HG03064 (cell line): ENCODE measurements around the gene NAALADL2.
"Not testable (repeated sequence)": the region's sequence is repeated elsewhere in the genome, so short reads cannot be mapped to it uniquely, and the experiment has no call there.

Experiments
- ATAC-seq: cut with Tn5 transposase; IDR thresholded peaks from one replicate; pipeline ENCODE4 v1.9.1; 2021; ENCODE audit warnings: low read depth; ENCODE audit not compliant: unreplicated experiment

Gene NAALADL2

GRCh38 chr3:175612487-175613196 is 753.5 kb downstream of the NAALADL2 start:
- ATAC-seq: no peak

- not testable (repeated sequence) for ATAC-seq
Observed at GRCh38 chr3:175614107-175614506, 755.0 kb downstream of the NAALADL2 start.

GRCh38 chr3:175617247-175617646 is 758.1 kb downstream of the NAALADL2 start:
- no peak for ATAC-seq

- no peak for ATAC-seq
Observed at GRCh38 chr3:175619369-175619768, 760.2 kb downstream of the NAALADL2 start.

GRCh38 chr3:175620093-175620492 is 761.0 kb downstream of the NAALADL2 start:
- ATAC-seq: no peak

- no peak for ATAC-seq
Observed at GRCh38 chr3:175620532-175620931, 761.4 kb downstream of the NAALADL2 start.

GRCh38 chr3:175640958-175641357 is 781.8 kb downstream of the NAALADL2 start:
- no peak for ATAC-seq

GRCh38 chr3:175646865-175647264 is 787.7 kb downstream of the NAALADL2 start:
- ATAC-seq: no peak

- ATAC-seq: no peak
Observed at GRCh38 chr3:175648899-175649298, 789.8 kb downstream of the NAALADL2 start.

GRCh38 chr3:175651716-175652115 is 792.6 kb downstream of the NAALADL2 start:
- ATAC-seq: no peak

- ATAC-seq: no peak
Observed at GRCh38 chr3:175655351-175655750, 796.2 kb downstream of the NAALADL2 start.

- ATAC-seq: no peak
Observed at GRCh38 chr3:175656461-175656860, 797.3 kb downstream of the NAALADL2 start.

GRCh38 chr3:175659670-175660350 is 800.7 kb downstream of the NAALADL2 start:
- no peak for ATAC-seq

- no peak for ATAC-seq
Observed at GRCh38 chr3:175662815-175663214, 803.7 kb downstream of the NAALADL2 start.

- no peak for ATAC-seq
Observed at GRCh38 chr3:175664911-175665310, 805.8 kb downstream of the NAALADL2 start.

- ATAC-seq: no peak
Observed at GRCh38 chr3:175668300-175668699, 809.2 kb downstream of the NAALADL2 start.

- no peak for ATAC-seq
Observed at GRCh38 chr3:175670557-175670956, 811.4 kb downstream of the NAALADL2 start.

- no peak for ATAC-seq
Observed at GRCh38 chr3:175672119-175672689, 813.1 kb downstream of the NAALADL2 start.

- no peak for ATAC-seq
Observed at GRCh38 chr3:175679568-175679967, 820.4 kb downstream of the NAALADL2 start.

- no peak for ATAC-seq
Observed at GRCh38 chr3:175692256-175692655, 833.1 kb downstream of the NAALADL2 start.

- ATAC-seq: no peak
Observed at GRCh38 chr3:175695251-175695650, 836.1 kb downstream of the NAALADL2 start.

GRCh38 chr3:175702956-175703355 is 843.8 kb downstream of the NAALADL2 start:
- ATAC-seq: no peak
